Renal cortex interstitium (tissue), 15 donors: ENCODE measurements around the gene SNX25. TPM values are rescaled to one million over a fixed set of nuclear protein-coding genes. Genes with fewer than 3 reads are reported as not detected.
A peak's percentile ranks its signal among the peaks of the same experiment; 100 is the strongest.
"Not testable (repeated sequence)": the region's sequence is repeated elsewhere in the genome, so short reads cannot be mapped to it uniquely, and the experiment has no call there.

Source experiments
- DNase-seq, 11 donors: peaks; one replicate each; pipeline ENCODE4 v3.0.0-alpha.2; 2013; ENCODE audit warnings: low read depth in 9 of 11, low spot score in 4 of 11; ENCODE audit errors: extremely low read depth in 1 of 11
- long read RNA-seq, 16 experiments: transcript quantifications; one replicate each; lab custom pipeline, GENCODE V29; 2026
- polyA plus RNA-seq, 3 donors: library from polyadenylated mRNA; unstranded; fragments of 120-200 nt; gene quantifications; one replicate each; pipeline ENCODE4 v1.2.1, GENCODE V29; 2013; ENCODE audit not compliant: insufficient read length in 3 of 3

SNX25 gene
- 10 to 100 TPM; 21.6 to 27.0 (median 25.6) TPM for polyA plus RNA-seq
- long read RNA-seq, donor 1, partial matches to known transcripts: 0 of 1 reads
- long read RNA-seq, donor 1, other reads (novel, unspliced or antisense): 0 of 1 reads
- long read RNA-seq, donor 2, partial matches to known transcripts: 0 of 1 reads
- long read RNA-seq, donor 2, other reads (novel, unspliced or antisense): 0 of 1 reads
- long read RNA-seq, donor 3, partial matches to known transcripts: 77 of 106 reads
- long read RNA-seq, donor 3, other reads (novel, unspliced or antisense): 26 of 106 reads
- long read RNA-seq, donor 4, partial matches to known transcripts: 0 of 1 reads
- long read RNA-seq, donor 4, other reads (novel, unspliced or antisense): 0 of 1 reads
- long read RNA-seq, donor 5: 0 reads
- long read RNA-seq, donor 6, partial matches to known transcripts: 0 of 2 reads
- long read RNA-seq, donor 6, other reads (novel, unspliced or antisense): 0 of 2 reads
- long read RNA-seq, donor 7, partial matches to known transcripts: 0 of 2 reads
- long read RNA-seq, donor 7, other reads (novel, unspliced or antisense): 0 of 2 reads
- long read RNA-seq, donor 8: 0 reads
- long read RNA-seq, donor 9, partial matches to known transcripts: 0 of 1 reads
- long read RNA-seq, donor 9, other reads (novel, unspliced or antisense): 0 of 1 reads
- long read RNA-seq, donor 10, partial matches to known transcripts: 0 of 1 reads
- long read RNA-seq, donor 10, other reads (novel, unspliced or antisense): 0 of 1 reads
- long read RNA-seq, donor 11, partial matches to known transcripts: 0 of 2 reads
- long read RNA-seq, donor 11, other reads (novel, unspliced or antisense): 0 of 2 reads
- long read RNA-seq, donor 12, partial matches to known transcripts: 0 of 3 reads
- long read RNA-seq, donor 12, other reads (novel, unspliced or antisense): 0 of 3 reads
- long read RNA-seq, donor 13: 0 reads
- long read RNA-seq, donor 14, partial matches to known transcripts: 0 of 1 reads
- long read RNA-seq, donor 14, other reads (novel, unspliced or antisense): 0 of 1 reads
- long read RNA-seq, donor 15: 0 reads
- long read RNA-seq, donor 16, partial matches to known transcripts: 0 of 3 reads
- long read RNA-seq, donor 16, other reads (novel, unspliced or antisense): 0 of 3 reads

DNA sequence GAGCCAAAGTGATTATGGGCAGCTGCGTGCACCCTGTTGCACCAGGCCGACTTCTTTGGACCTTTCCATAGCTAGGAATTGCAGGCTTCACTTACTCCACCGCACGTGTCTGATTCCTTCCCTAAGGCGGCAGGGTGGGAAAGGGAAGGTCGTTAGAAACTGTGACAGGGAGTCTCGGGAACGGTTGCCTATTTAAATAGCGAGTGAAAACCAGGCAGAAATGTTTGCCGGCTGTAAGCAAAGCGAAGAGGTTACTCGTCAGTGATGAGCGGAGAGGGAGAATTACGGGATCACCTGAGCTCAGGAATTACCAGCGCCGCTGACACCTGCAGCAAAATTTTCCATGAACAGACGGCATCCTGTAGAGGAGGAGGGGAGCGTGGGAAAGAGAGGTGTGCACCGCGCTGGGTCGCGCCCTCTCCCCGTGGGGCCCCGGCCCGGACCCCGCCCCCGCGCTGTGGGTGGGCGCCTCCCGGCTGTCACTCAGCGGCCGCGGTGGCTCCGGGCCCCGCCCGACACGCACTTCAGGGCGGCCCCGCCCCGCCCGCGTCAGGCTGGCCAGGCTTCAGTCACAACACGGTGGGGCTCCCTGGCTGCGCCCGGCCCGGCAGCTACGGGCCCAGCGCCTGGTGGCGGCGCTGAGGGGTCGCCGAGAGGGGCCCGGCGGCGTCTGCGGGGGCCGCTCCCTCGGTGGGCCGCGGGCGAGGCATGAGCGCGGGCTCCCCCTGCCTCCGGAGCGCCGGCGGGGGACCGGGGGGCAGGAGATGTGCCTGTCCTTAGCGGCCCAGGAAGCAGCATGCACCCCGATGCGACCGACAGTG is at the start of gene SNX25:
Gene SNX25 (plus strand): TSS at position 568 of the 821 bp plus-strand sequence. CDS start 229 bp downstream, at position 797.
- peak in 6 of 11 donors; percentile 64 to 85 (median 80) for DNase-seq

DNA sequence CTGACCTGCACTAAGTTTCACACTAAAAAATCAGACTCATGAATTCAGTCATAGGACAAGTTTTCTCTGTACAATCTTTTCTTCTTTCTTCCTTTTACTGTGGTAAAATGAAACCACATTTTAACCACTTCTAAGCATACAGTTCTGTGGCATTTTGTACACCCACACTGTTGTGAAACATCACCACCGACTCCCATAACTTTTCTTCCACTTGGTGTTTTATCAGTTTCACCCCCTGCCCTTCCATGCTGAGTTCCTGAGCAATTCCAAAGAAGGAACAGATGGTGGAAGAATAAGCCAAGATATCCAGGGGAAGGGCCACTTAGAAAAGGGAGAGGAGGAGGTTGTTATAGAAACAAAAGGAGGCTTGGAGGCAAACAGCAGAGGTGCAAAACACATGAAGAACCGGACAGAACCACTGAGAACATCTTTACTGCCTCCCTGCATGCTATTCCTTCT is 43.8 kb upstream of the SNX25 start:
- no peak for DNase-seq

DNA sequence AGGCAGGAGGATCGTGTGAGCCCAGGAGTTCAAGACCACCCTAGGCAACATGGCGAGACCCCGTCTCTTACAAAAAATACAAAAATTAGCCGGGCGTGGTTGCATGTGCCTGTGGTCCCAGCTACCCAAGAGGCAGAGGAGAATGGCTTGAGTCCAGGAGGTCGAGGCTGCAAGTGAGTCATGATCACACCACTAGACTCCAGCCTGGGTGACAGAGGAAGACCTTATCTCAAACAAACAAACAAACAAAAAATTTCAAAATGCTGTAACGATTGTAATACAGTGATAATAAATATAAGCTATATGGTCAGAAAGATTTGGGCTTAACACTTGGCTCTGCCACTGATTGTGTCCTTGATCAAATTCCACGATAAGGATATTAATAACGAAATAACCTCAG is 42.2 kb upstream of the SNX25 start:
- no peak for DNase-seq

DNA sequence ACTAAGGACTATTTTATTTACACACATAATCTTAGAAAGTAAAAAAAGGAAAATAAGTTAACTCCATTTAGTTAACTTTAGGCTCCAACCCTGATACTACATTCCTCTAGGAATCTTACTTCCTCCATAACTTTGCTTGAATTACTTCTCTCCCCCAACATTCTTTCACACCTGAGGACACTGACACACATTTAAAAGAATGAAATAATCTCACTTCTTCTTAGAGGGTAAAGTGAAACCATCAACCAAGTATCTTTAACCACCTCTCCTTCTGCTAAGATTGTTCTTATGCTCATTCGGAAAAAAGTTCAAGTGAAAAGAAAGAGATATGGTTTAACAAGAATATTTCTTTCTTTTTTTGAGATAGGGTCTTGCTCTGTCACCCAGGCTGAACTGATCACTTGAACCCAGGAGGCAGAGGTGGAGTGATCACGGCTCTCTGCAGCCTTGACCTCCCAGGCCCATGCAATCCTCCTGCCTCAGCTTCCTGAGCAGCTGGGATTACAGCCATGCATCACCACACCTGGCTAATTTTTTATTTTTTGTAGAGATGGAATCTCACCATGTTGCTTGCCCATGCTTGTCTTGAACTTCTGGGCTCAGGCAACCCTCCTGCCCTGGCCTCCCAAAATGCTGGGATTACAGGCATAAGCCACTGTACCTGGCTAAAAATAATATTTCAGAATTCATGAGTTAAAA is 37.9 kb upstream of the SNX25 start:
- peak in 1 of 11 donors; percentile 5 for DNase-seq

DNA sequence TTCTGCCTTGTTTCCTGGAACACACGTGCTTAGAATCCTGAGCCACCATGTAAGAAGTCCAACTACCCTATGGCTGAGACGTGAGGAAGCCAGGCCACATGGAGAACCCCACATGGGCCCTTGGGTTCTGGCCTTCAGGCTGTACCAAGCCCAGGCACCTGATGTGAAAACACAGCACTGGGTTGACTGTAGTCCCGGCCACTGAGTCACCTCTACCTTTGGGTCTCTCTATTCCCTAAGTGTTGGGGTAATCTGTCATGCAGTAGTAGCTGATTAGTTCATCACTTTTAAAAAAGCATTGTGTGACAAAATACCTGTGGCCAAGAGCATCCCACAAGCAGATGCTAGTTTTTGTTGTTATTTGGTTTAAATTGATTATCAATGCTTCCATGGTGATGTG is 29.9 kb upstream of the SNX25 start:
- no peak for DNase-seq

DNA sequence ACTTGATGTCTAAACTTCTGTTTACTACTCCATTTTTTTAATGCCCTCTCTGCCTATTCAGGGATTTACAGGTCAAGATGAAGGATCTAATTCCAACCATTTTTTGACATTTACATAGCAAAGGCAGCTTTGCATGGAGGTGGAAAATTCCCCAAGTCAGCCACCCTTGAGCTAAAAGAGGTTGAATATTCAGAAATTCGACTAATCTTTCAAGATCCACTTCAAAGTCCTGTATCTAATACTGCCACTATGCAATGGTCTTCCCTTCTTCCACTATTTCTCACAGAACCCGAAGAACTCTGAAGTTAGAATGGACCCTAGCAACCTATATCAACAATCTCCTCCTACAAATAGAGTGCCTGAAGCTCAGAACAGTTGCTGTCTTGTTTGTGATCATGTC is 27.2 kb upstream of the SNX25 start:
- no peak for DNase-seq

DNA sequence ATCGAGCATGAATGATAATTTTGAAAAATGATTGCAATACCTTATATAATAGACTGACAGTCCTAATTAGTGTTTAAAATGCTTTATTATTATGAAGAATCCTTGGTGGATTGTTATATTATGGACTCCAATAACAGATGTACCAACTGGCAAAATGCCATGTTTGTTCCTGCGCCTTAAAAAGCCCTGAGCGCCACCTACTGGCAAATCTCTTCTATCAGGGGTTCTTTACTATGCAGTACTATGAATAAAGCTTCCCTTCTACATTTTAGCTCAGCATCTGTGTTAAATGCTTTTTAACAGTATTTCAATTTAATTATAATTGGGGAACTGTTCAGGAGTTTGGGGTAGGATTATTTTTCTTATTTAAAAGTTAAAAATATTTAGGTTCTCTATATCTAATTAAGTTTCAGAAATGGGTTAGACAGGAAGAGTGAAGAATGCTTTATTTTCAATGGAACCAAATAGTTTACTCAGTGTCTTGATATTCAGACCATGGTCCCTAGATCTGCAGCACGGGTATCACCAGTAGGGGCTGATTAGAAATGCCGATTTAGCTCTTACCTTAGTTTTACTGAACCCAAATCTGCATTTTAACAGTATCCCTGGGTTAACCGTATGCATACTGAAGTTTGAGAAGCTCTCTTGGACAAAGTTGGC is 25.6 kb upstream of the SNX25 start:
- DNase-seq: peak; percentile 65 to 88 (median 75)

DNA sequence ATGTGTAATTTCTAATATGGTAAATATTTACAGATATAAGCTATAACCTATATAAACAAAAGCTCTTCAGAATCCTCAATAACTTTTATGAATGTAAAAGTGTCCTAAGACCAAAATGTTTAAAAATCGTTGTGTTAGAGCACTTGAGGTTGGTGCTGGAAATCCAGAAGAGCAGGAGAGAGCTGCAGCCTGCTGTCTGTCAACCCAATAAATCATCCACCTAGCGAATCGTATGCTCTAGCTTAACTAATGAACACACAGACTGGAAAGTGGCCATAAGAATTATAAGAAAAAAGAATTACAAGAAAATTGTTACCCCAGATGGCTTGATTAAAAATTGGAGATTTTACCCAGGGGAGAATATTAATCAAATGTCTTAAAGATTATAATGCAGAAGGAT is 22.6 kb upstream of the SNX25 start:
- no peak for DNase-seq

DNA sequence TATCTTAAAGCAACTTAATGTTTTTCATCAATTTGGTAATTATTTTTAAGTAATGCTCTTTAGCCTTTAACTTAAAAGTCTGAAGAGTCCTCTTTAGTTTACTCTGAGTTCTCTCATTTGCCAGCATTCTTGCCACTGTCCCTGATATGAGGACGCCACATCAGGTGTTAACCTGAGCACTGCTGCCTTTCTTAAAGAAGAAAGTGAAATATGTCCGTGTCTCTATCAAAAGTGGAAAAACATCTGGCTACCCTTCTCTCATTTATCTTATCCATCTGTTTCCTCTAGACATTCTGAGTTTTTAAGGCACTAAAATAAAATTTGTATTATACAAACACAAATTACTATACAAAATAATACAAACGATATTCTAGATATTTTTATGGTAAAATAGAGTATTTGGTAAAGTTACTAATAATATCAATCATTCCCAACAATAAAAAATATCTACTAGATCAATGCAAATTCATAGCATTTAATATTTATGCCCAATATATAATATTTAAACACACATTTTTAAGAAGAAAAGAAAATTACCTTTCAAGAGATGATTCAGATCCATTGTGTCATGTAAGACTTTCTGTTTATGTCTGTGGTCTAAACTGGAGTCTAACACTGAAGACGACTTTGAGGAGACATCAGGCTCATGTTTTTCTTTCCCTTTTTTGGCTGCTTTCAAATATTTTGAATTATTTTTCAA is 19.6 kb upstream of the SNX25 start:
- DNase-seq: no peak

DNA sequence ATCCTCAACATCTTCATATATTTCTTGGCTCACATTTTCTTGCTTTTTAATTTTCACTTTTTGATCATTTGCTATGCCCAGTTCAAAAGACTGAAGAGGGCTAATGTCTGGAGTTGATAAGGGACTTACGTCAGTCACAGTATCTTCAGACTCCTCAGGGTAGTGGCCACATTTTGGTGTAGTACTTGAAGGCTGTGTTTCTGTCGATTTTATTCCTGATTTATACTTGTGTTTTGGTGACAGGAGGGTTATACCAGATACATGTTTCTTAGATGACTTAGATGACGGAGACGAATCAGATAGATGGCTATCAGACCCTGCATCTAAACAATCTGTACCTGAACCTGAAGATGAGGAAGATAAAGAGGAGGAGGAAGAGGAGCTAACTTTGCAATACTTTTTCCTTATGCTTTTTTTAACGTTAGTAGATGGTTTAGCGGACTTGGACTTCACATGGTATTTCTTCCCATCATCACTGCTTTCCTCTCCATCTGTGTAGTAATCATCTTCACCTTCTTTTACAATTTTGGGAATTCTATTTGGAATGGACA is 19.0 kb upstream of the SNX25 start:
- DNase-seq: no peak

DNA sequence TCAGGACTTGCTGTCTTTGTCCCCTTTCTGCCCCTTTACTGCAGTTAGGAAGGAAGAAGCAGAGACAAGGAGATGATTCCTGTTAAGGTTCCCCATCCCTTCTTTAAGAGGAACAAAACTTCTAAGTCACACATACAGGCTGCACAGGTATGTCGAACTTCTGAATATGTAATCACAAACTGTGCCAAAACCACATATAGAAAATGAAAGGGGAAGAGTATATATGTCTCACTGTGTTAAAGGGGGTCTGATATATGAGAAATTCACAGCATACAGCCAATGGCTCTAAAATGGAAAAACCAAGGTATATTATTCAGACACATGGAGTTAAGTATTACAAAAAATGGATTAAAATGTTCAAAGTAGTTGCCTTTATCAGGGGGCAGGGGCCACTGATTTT is 17.3 kb upstream of the SNX25 start:
- no peak for DNase-seq

DNA sequence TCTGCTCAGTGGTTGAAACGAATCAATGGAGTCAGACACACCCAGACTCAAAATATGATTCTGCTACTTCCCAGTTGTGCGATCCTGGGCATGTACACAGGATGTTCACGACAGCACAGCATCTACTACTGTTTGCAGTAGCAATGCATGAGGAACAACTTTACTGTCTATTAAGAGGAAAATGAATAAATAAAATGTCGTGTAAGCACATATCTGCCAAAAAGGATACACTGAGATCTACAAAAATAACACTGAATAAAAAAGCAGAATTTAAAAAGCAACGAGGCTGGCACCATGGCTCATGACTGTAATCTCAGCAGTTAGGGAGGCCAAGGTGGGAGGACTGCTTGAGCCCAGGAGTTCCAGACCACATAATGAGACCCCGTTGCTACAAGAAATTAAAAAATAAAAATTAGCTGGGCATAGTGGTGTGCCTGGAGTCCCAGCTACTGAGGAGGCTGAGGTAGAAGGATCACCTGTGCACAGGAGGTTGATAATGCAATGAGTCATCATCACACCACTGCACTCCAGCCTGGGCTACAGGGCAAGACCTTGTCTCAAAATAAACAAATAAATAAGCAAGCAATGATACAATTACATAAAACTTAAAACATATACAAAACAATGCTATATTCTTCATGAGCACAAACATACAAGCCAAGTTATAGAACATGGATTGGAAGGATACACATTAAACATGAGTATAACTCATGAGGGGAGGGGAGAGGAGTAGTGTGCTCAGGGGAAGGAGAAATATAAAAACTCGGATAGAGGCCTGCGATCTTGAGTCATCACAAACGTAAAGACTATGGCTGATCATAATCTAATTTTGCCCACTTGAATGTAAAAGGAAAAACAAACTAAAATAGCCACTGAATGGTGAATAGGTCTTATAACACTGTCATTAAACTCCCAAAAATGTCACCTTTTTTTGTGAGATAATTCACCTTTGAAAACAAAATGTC is 14.2 kb upstream of the SNX25 start:
- no peak for DNase-seq

DNA sequence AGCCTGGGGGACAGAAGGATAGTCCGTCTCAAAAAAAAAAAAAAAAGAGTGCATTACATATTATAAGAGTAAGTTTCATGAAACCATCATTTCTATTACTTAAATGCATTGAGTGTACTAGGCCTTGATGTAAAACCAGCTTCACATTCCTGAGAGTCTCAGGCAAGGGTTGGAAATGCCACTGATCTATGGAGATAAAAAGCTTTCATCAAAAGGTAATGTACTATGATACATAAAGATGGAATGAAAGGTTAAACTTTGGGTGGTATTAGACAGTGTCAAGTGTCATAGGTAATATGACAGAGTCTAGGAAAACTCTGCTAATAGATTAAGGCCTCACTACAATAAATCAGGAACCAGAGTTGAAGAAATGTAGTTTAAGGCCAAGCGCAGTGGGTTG is 13.0 kb upstream of the SNX25 start:
- DNase-seq: no peak

DNA sequence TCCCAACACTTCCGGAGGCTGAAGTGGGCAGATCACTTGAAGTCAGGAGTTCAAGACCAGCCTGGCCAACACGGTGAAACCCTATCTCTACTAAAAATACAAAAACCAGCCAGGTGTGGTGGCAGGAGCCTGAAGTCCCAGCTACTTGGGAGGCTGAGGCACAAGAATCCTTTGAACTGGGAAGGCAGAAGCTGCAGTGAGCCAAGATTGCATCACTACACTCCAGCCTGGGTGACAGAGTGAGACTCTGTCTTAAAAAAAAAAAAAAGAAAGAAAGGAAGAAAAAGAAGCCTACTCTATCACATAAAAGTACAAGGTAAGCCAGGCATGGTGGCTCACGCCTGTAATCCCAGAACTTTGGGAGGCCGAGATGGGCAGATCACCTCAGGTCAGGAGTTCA is 11.2 kb upstream of the SNX25 start:
- not testable (repeated sequence) for DNase-seq
